Activated T-helper 1 cell treated with anti-CD3 and anti-CD28 coated beads, Interleukin-12 subunit alpha, Interleukin-12 subunit beta, Interleukin-2, Interleukin-4 antibody, amounts not matched to agents 30 ng/mL and 10 ng/mL and 1 ng/mL, durations not matched to agents 14 hours and 24 hours and 36 hours (primary cell): ENCODE measurements around the gene HECW1. TPM values are rescaled to one million over a fixed set of nuclear protein-coding genes. Genes with fewer than 3 reads are reported as not detected.

Experiments
- DNase-seq: peaks from one replicate; pipeline ENCODE4 v3.0.0; 2021; ENCODE audit warnings: low spot score
- H3K27ac Mint-ChIP-seq: one replicate; pipeline ENCODE4 v1.8.0; 2021; ENCODE audit warnings: mild to moderate bottlenecking, mixed read lengths
- H3K27me3 Mint-ChIP-seq: one replicate; pipeline ENCODE4 v1.8.0; 2022; ENCODE audit warnings: mild to moderate bottlenecking, moderate library complexity, mixed read lengths; ENCODE audit not compliant: insufficient read depth
- H3K36me3 Mint-ChIP-seq: one replicate; pipeline ENCODE4 v1.8.0; 2021; ENCODE audit warnings: low read depth, mixed read lengths
- H3K4me1 Mint-ChIP-seq: one replicate; pipeline ENCODE4 v1.8.0; 2021; ENCODE audit warnings: low read depth, mixed read lengths
- H3K4me3 Mint-ChIP-seq: one replicate; pipeline ENCODE4 v1.8.0; 2021; ENCODE audit warnings: mild to moderate bottlenecking, moderate library complexity, mixed read lengths
- H3K9me3 Mint-ChIP-seq: one replicate; pipeline ENCODE4 v1.8.0; 2021; ENCODE audit warnings: mixed read lengths
- intact Hi-C: fragments of 100-400 bp; cut with micrococcal nuclease; formaldehyde crosslinking; loops from one replicate; pipeline ENCODE4 v1.15.1; 2024
- total RNA-seq: library from RNA; stranded (reverse); gene quantifications from 2 replicates; pipeline ENCODE4 v1.2.3, GENCODE V29; 2022

Gene HECW1
- total RNA-seq, 1 donor from 2014 or later, result not detected

DNA sequence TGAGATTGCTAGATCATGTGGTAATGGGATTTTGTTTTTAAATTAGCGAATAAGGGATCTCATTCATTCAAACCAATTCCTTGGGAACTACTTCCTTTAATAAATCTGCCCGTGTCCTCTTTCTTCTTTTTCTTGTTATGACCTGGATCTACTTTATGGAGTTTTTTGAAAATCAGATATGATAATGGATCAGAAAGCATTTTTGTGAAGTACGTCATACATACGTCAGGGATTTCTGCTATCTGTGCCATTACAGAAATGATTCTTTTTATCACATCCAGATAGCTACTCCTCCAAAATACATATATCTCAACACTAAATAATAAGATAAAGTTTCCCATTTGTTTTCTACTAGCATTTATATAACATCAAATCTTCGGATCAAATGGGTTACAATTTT lies 430.3 kb downstream of the HECW1 start:
- H3K27me3 Mint-ChIP-seq, result peaks cover 9% of the 10 kb centered on the region
- no peaks in the 10 kb centered on the region for H3K4me1 Mint-ChIP-seq
- no peak for DNase-seq
- H3K4me3 Mint-ChIP-seq, result no peak overlapping the region
- H3K9me3 Mint-ChIP-seq, result no peaks in the 10 kb centered on the region
- no peak overlapping the region for H3K27ac Mint-ChIP-seq
- intact Hi-C loops, result no loop called here
- H3K36me3 Mint-ChIP-seq, result no peaks in the 10 kb centered on the region

DNA sequence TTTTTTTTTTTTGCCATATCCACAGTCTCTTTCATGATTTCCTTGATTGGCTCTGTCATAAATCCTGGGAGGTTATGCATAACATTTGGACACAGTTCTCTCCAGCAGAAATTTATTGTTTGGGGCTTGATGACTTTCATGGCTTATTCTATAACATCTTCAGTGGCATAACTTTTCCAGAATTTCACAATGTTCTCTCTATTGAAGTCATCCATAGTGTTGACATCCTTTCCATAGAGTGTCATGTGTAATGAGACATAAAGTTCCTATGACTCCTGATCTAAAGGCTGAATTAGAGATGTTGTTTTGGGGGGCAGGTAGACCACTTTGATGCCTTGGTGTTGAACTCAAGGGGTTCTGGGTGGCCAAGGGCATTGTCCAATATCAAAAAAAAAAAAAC lies 433.8 kb downstream of the HECW1 start:
- Mint-ChIP-seq H3K4me1 (no peaks in the 10 kb centered on the region), H3K27me3 (peaks cover 9% of the 10 kb centered on the region), H3K4me3 (no peak overlapping the region), H3K27ac (no peak overlapping the region), H3K9me3 (no peaks in the 10 kb centered on the region), H3K36me3 (no peaks in the 10 kb centered on the region)
- DNase-seq, result no peak
- intact Hi-C loops, result no loop called here

DNA sequence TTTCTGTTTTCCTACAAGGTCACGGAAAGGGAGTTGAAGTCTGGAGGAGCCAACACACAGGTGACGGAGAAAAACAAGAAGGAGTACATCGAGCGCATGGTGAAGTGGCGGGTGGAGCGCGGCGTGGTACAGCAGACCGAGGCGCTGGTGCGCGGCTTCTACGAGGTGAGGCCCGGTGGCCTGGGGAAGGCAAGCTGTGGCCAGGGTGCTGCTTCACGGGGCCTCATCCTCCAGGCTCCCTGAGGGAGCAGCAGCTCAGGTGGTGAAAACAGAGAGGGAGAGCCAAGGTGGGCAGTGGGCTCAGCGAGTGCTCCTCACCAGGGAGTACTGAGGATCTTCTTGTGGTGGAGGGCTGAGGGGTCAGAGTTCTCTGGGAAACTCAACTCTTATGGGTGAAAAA lies 438.0 kb downstream of the HECW1 start:
- Mint-ChIP-seq H3K4me3 (no peak overlapping the region), H3K36me3 (peaks cover 2% of the 10 kb centered on the region), H3K4me1 (peaks cover 17% of the 10 kb centered on the region), H3K27ac (no peak overlapping the region), H3K9me3 (no peaks in the 10 kb centered on the region), H3K27me3 (peaks cover 3% of the 10 kb centered on the region)
- no peak for DNase-seq
- intact Hi-C loops, result no loop called here

DNA sequence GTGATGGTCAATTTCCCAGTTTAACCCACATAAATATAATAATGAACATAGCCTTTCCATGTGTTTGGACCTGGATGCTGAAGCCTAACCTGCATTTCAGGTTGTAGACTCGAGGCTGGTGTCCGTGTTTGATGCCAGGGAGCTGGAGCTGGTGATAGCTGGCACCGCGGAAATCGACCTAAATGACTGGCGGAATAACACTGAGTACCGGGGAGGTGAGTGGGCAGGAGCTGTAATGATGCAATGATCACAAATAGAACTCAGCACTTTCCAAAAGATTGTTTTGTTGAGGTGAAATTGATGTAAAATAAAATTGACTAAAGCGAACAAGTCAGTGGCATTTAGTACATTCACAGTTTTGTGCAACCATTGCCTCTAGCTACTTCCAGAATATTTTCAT lies 439.7 kb downstream of the HECW1 start:
- H3K4me1 Mint-ChIP-seq, result peaks cover 17% of the 10 kb centered on the region
- H3K27ac Mint-ChIP-seq, result no peak overlapping the region
- intact Hi-C loops, result no loop called here
- DNase-seq, result no peak
- peaks cover 2% of the 10 kb centered on the region for H3K36me3 Mint-ChIP-seq
- H3K27me3 Mint-ChIP-seq, result peaks cover 3% of the 10 kb centered on the region
- H3K9me3 Mint-ChIP-seq, result no peaks in the 10 kb centered on the region
- H3K4me3 Mint-ChIP-seq, result no peak overlapping the region

DNA sequence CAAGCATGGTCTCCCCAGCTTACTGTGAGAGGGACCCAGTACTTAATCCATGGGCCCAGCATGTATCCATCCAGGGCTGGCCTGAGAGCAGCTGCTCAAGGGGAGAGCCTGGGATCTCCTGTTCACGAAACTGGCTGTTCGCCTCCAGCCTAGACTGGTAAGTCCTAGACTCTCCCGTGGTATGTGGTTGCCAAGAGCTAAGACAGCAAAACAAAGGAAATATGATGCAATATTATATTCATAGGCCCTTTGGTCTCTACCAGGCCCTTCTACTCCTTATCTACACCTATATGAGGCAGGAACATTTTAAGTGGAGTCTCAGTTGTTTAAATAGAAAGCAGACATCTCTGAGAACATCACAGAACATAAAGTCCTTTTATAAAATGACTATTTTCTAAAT lies 441.6 kb downstream of the HECW1 start:
- intact Hi-C loops, result no loop called here
- Mint-ChIP-seq H3K27me3 (peaks cover 8% of the 10 kb centered on the region), H3K36me3 (peaks cover 5% of the 10 kb centered on the region), H3K4me1 (peaks cover 17% of the 10 kb centered on the region), H3K9me3 (no peaks in the 10 kb centered on the region), H3K27ac (no peak overlapping the region), H3K4me3 (peak overlapping the region; percentile 6)
- no peak for DNase-seq

DNA sequence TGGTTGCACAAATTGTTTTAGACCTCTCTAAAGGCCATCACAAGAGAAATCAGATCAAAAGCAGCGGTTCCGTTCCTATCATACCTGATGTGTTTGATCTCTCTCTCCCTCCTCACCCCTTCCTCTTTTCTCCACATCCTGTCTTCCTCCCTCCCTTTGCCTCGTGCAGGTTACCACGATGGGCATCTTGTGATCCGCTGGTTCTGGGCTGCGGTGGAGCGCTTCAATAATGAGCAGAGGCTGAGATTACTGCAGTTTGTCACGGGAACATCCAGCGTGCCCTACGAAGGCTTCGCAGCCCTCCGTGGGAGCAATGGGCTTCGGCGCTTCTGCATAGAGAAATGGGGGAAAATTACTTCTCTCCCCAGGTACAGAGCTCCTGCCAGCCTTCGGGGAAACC lies 442.0 kb downstream of the HECW1 start:
- intact Hi-C loops, result no loop called here
- peaks cover 5% of the 10 kb centered on the region for H3K36me3 Mint-ChIP-seq
- H3K27ac Mint-ChIP-seq, result no peak overlapping the region
- no peak overlapping the region for H3K4me3 Mint-ChIP-seq
- H3K27me3 Mint-ChIP-seq, result peaks cover 8% of the 10 kb centered on the region
- H3K9me3 Mint-ChIP-seq, result no peaks in the 10 kb centered on the region
- peaks cover 17% of the 10 kb centered on the region for H3K4me1 Mint-ChIP-seq
- no peak for DNase-seq

DNA sequence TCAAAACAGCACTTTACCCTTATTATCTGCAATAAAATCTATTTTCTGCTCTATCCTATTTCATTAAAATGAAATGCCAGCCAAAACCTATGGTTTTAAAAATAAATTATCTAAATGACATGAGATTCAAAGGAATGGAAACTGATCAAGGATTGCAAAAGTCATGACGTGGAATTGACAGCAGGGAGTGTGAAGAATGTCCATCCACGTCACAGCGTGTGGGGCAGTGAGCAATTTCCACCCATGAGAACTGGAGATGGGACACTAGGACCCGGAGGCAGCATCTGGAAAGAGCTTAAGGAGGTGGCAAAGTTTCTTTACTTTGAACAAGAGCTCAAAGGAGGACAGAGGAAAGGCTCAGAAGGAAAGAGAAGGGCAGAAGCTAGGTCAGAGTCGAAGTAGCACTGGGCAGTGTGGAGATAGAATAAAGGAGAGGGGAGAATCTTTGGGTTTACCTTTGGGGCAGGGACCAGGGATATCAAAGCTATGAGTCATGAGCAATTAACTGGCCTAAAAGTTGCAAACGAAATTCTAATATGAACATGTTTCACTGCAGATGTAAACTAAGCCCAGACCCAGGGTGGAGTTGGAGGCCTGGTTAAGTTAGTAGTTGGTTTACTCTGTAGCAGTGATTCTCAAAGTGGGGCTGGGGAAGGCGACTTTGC lies 445.5 kb downstream of the HECW1 start:
- H3K9me3 Mint-ChIP-seq, result no peaks in the 10 kb centered on the region
- intact Hi-C loops, result no loop called here
- DNase-seq, result no peak
- no peak overlapping the region for H3K4me3 Mint-ChIP-seq
- H3K27ac Mint-ChIP-seq, result no peak overlapping the region
- H3K27me3 Mint-ChIP-seq, result peaks cover 13% of the 10 kb centered on the region
- peaks cover 17% of the 10 kb centered on the region for H3K4me1 Mint-ChIP-seq
- peaks cover 5% of the 10 kb centered on the region for H3K36me3 Mint-ChIP-seq

DNA sequence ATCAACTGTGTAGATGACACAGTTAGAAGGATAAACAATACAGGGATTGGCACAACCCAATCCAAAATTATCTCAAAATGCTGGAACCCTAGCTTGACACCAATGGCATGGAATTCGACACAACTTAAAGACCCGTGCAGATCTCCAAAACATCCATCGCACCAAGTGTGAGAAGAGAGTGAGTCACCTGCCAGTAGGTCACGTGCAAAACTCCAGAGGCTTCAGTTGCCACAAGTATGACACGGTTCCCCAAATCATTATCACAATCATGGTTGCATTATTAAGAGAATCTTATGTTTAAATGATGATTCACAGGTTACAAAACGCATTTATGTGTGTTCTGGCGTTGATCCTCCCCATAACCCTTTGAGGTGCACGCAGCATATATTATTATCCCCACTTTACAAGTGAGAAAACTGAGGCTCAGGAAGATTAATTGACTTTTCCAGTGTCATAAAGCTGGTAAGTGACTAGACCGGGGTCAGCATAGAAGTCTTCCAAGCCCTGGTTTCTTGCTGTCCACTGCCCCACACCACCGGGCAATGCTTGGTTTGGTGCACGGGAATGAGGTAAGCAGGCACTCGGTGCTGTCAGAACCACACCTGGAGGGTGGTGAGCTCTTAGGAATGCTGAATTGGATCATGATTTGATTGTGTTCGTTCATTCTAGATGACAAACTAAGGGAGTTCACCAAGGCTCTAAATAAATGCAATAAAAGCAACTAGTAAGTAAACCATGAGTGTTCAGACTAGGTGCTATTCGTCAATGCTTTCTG lies 446.9 kb downstream of the HECW1 start:
- Mint-ChIP-seq H3K27me3 (peaks cover 13% of the 10 kb centered on the region), H3K9me3 (no peaks in the 10 kb centered on the region), H3K4me1 (peaks cover 7% of the 10 kb centered on the region), H3K36me3 (peaks cover 2% of the 10 kb centered on the region), H3K27ac (no peak overlapping the region), H3K4me3 (no peak overlapping the region)
- no peak for DNase-seq
- intact Hi-C loops, result no loop called here

DNA sequence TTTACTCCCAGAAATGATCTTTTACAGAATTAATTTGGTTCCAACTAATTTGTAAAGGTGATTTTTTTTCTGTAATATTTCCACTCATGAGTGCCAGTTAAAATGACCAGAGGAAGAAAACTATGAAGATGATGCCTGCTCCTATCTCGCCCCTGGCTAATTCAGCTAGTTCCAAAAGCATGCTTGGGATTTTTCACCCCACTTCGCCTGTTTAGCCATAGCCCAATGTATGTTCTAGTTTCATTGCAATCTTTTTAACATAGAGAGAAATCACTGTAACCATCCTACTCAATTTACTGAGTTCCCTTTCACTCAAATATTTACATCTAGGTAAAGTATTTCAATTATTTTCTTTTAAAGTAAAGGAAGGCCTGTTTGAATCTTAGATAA lies 447.5 kb downstream of the HECW1 start:
- H3K27ac Mint-ChIP-seq, result no peak overlapping the region
- H3K4me3 Mint-ChIP-seq, result no peak overlapping the region
- intact Hi-C loops, result no loop called here
- peaks cover 2% of the 10 kb centered on the region for H3K36me3 Mint-ChIP-seq
- H3K4me1 Mint-ChIP-seq, result peaks cover 2% of the 10 kb centered on the region
- no peak for DNase-seq
- H3K27me3 Mint-ChIP-seq, result peaks cover 12% of the 10 kb centered on the region
- no peaks in the 10 kb centered on the region for H3K9me3 Mint-ChIP-seq

DNA sequence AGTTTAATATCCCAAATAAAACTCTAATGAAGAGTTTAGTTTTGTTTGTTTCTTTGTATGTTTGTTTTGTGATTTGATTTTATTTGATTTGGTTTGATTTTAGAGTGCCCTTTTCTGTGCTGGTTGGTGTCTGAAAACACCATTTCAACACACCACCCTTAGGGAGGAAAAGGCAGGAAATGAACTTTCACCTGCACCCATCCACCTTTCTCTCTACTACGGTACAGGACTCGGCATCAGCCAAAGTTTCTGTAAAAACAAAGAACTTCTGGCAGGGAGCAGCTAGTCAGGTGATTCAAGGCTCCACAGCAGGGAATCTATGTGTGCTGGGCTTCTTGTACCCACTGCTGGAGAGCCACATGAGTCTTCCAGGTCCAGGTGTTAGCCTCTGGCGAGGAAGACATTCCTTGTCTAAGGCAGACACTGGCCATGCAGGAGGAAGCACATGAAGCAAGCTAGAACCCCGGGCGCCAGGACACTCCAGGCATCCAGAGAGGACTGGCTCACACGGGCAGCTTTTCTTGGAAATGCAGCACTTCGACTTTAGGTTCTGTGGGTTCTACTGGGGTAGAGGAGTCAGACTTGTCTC lies 448.4 kb downstream of the HECW1 start:
- H3K4me3 Mint-ChIP-seq, result no peak overlapping the region
- intact Hi-C loops, result no loop called here

DNA sequence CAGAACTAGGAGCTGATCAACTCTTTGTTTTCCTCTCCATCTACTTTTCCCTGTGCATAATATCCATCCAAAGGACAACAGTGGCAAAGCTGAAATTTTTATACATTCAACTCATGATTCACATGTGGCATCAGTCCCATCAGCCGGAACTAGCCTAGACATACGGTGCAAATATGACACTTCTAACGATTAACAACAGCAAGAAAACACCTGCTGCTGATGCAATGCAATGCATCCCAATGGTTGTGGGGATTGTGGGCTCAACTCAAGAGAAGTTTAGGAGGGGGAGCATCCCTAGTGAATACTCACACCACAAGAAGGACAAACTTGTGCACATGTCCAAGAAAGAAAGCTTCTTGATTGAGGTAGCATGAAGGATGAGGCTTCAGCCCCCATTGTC lies 449.9 kb downstream of the HECW1 start:
- peaks cover 2% of the 10 kb centered on the region for H3K36me3 Mint-ChIP-seq
- no peak overlapping the region for H3K27ac Mint-ChIP-seq
- peaks cover 15% of the 10 kb centered on the region for H3K27me3 Mint-ChIP-seq
- H3K4me1 Mint-ChIP-seq, result no peaks in the 10 kb centered on the region
- no peak for DNase-seq
- no peak overlapping the region for H3K4me3 Mint-ChIP-seq
- intact Hi-C loops, result no loop called here
- H3K9me3 Mint-ChIP-seq, result no peaks in the 10 kb centered on the region

More for the DNA sequence above, 448.4 kb downstream of the HECW1 start:
- peaks cover 2% of the 10 kb centered on the region for H3K36me3 Mint-ChIP-seq
- H3K4me1 Mint-ChIP-seq, result no peaks in the 10 kb centered on the region
- H3K27me3 Mint-ChIP-seq, result peaks cover 15% of the 10 kb centered on the region
- no peak overlapping the region for H3K27ac Mint-ChIP-seq
- no peaks in the 10 kb centered on the region for H3K9me3 Mint-ChIP-seq
- DNase-seq, result no peak

DNA sequence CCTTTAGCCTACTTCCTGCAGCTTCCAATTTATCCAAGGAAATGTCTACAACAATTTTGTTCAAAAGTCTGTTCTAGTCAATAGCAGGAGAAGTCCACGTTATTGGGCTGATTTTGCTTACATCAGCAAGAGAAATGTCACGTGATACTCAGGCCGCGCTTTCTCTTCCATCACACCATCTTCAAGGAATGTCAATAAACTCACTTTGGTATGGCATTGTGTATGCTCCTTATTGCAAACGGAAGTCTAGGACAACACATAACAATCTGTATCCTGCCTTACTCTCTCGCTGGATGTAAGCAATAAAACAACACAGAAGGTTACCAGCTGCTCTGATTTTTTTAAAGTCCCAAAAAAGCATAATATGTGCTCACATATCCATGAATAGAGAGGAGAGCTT lies 453.3 kb downstream of the HECW1 start:
- peaks cover 20% of the 10 kb centered on the region for H3K4me1 Mint-ChIP-seq
- no peaks in the 10 kb centered on the region for H3K36me3 Mint-ChIP-seq
- peaks cover 12% of the 10 kb centered on the region for H3K27me3 Mint-ChIP-seq
- H3K4me3 Mint-ChIP-seq, result no peak overlapping the region
- no peak for DNase-seq
- H3K27ac Mint-ChIP-seq, result no peak overlapping the region
- intact Hi-C loops, result no loop called here
- H3K9me3 Mint-ChIP-seq, result no peaks in the 10 kb centered on the region

DNA sequence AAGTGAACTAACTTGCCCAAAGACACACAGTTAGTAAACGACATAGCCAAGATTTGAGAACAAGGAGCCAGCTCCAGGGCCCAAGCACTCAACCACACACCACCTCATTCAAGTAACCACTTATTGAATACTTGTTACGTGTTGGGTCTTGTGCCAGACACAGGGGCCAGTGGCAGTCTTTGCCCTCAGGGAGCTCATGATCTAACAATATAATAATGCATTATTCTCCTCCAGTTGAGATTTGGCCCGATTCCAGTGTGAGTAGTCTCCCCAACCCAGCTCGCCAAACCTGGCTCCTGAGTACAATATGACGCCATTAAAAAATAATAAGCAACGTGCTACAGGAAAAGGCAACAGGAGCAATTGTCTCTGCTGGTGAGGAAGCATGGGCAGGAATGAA lies 456.1 kb downstream of the HECW1 start:
- Mint-ChIP-seq H3K4me1 (peaks cover 31% of the 10 kb centered on the region), H3K27ac (no peak overlapping the region), H3K4me3 (no peak overlapping the region), H3K36me3 (no peaks in the 10 kb centered on the region), H3K27me3 (peaks cover 8% of the 10 kb centered on the region), H3K9me3 (no peaks in the 10 kb centered on the region)
- intact Hi-C loops, result no loop called here
- DNase-seq, result no peak
